ENCODE measurements around the gene MTHFD1L.

DNA sequence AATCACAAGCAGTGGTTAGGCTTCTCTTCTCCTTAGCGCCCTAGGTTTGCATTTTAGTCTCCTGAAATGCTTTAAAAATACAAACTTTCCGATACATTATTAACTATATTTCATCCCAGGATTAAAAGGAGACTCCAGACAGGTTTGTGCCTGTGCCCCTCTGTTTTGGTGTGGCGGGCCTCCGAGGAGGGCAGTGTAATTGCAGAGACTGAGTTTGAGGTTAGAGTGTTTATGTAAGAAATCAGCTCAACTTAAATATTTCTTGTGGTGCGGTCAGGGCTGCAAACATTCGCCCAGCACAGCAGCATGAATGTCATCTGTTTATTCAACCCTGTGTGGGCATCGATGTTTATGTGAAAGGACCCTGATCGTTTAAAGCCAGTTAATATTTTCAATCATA, 243.9 kb downstream of the MTHFD1L start:
- TF ChIP-seq, protein P1, sequence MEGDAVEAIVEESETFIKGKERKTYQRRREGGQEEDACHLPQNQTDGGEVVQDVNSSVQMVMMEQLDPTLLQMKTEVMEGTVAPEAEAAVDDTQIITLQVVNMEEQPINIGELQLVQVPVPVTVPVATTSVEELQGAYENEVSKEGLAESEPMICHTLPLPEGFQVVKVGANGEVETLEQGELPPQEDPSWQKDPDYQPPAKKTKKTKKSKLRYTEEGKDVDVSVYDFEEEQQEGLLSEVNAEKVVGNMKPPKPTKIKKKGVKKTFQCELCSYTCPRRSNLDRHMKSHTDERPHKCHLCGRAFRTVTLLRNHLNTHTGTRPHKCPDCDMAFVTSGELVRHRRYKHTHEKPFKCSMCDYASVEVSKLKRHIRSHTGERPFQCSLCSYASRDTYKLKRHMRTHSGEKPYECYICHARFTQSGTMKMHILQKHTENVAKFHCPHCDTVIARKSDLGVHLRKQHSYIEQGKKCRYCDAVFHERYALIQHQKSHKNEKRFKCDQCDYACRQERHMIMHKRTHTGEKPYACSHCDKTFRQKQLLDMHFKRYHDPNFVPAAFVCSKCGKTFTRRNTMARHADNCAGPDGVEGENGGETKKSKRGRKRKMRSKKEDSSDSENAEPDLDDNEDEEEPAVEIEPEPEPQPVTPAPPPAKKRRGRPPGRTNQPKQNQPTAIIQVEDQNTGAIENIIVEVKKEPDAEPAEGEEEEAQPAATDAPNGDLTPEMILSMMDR (IDR thresholded peaks at IDR 0.05) = no peak
- TF ChIP-seq POLR2A (IDR thresholded peaks at IDR 0.05) = no peak

Data from Peyer's patch (tissue), 4 donors.